Fibroblast of gingiva (primary cell): ENCODE measurements around the gene ADRA1B.
A peak's percentile ranks its signal among the peaks of the same experiment; 100 is the strongest.

Experiments used
- DNase-seq: peaks from one replicate; pipeline ENCODE4 v3.0.0-alpha.2; 2011; ENCODE audit warnings: low read depth

ADRA1B gene

GRCh38 chr5:160018945-160019625 is 102.8 kb downstream of the ADRA1B start:
- no peak for DNase-seq

GRCh38 chr5:160020266-160020770 is 104.0 kb downstream of the ADRA1B start:
- no peak for DNase-seq

DNA sequence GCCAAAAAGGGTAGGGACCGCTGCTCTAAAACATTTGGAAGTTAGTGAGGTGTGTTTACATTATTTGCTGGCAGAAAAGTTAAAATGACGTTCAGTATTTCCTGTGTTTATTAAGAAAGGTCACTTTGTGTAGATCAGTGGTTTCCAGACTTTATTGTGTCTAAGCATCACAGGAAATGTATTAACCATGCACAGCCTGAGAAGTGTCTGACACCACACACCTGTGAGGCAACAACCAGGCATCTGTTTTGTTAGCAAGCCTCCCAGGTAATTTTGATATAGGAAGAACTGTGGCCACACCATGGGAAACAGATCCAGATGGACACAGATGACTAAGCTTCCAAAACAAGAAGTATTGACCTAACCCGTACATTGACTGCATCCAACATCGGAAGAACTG is 104.7 kb downstream of the ADRA1B start:
- DNase-seq, result no peak

DNA sequence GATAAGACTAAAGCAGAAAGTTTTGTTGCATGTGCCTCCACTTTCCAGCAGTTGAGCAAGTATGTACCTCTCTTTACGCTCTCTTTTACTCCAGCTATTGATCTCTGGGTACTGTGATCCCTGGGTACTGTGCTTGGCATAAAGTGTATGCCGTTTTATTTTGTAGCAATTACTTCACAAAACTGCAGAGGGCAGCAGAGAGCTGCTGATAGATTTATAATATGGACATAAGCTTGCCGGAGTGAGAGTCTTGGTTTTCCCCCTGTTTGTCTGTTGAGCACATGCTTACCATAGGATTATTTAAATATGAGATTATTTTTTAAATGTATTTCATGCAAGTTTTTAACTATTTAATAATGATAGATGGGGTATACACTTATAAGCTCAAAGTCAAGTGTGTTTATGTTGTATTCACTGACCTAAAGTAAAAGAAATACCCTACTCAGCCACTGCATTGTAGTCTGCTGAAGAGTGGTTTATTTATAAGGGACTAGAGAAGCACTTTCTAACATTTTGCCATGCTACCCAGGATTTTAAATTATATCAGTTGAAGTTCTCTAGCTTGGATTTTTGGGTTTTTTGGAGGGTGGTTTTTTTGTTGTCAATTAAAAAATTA is 105.7 kb downstream of the ADRA1B start:
- DNase-seq, result peak; percentile 62
